PC-3 (cell line): Measurements from ENCODE around the gene ZNF764.

Experiments
- EZH2 ChIP-seq: fragments of 300-600 bp; sonication (generic); IDR thresholded peaks from one replicate; pipeline ENCODE4 v1.6.1; 2017; ENCODE audit warnings: antibody characterized with exemption, mild to moderate bottlenecking, low read length; ENCODE audit not compliant: unreplicated experiment
- EZH2phosphoT487 ChIP-seq: fragments of 300-600 bp; sonication (generic); IDR thresholded peaks from 2 replicates; pipeline ENCODE4 v1.6.1; 2018; ENCODE audit warnings: mild to moderate bottlenecking, antibody characterized with exemption, low read length, borderline replicate concordance
- TF ChIP-seq, protein P1 (sequence below): fragments of 300-600 bp; sonication (generic); conservative IDR thresholded peaks from 2 replicates; pipeline ENCODE4 v1.5.1; 2017; ENCODE audit warnings: antibody characterized with exemption, low read depth, mild to moderate bottlenecking, low read length

DNA sequence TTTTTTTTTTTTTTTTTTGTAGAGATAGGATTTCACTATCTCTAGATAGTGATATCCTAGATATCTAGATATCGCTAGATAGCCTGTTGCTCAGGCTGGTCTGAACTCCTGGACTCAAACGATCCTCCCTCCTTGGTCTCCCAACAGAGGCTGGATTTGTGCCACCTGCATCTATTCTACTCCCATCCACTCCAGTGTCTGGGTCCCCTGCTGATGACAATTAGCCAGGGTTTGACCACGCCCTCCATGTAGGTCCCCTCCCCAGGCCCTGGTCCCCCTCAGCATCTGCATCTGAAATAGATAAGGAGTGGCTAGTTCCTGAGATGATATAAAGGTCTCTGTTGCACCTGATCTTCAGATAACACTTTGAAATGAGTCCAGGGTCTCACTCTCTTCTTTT, 11.1 kb upstream of the ZNF764 start:
- TF ChIP-seq, protein P1, sequence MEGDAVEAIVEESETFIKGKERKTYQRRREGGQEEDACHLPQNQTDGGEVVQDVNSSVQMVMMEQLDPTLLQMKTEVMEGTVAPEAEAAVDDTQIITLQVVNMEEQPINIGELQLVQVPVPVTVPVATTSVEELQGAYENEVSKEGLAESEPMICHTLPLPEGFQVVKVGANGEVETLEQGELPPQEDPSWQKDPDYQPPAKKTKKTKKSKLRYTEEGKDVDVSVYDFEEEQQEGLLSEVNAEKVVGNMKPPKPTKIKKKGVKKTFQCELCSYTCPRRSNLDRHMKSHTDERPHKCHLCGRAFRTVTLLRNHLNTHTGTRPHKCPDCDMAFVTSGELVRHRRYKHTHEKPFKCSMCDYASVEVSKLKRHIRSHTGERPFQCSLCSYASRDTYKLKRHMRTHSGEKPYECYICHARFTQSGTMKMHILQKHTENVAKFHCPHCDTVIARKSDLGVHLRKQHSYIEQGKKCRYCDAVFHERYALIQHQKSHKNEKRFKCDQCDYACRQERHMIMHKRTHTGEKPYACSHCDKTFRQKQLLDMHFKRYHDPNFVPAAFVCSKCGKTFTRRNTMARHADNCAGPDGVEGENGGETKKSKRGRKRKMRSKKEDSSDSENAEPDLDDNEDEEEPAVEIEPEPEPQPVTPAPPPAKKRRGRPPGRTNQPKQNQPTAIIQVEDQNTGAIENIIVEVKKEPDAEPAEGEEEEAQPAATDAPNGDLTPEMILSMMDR: no peak
- TF ChIP-seq EZH2: no peak
- no peak for TF ChIP-seq EZH2phosphoT487
